Smooth muscle cell (in vitro differentiated cells): ENCODE measurements around the gene RASEF. TPM values are rescaled to one million over a fixed set of nuclear protein-coding genes. Genes with fewer than 3 reads are reported as not detected.
A peak's percentile ranks its signal among the peaks of the same experiment; 100 is the strongest.

ENCODE experiments used
- DNase-seq: peaks from one replicate; lab custom pipeline; 2025; ENCODE audit not compliant: unreplicated experiment; lab: John Stamatoyannopoulos, UW
- H2AFZ ChIP-seq: fragments of 200-600 bp; sonication (generic); 2 replicates; pipeline ENCODE4 v1.6.0; 2016; ENCODE audit warnings: antibody characterized with exemption, low read depth, mild to moderate bottlenecking
- H3F3A ChIP-seq: fragments of 200-600 bp; sonication (generic); 2 replicates; pipeline ENCODE4 v1.6.0; 2017; ENCODE audit warnings: antibody characterized with exemption, low read depth
- H3K27ac ChIP-seq: fragments of 200-600 bp; sonication (generic); 2 replicates; pipeline ENCODE4 v1.5.1; 2016; ENCODE audit warnings: low read depth, mild to moderate bottlenecking
- H3K27me3 ChIP-seq: fragments of 200-600 bp; sonication (generic); 2 replicates; pipeline ENCODE4 v1.6.1; 2016; ENCODE audit warnings: low read depth, mild to moderate bottlenecking
- H3K36me3 ChIP-seq: fragments of 200-600 bp; sonication (generic); 2 replicates; pipeline ENCODE4 v1.5.1; 2016; ENCODE audit warnings: low read depth
- H3K4me1 ChIP-seq: fragments of 200-600 bp; sonication (generic); 2 replicates; pipeline ENCODE4 v1.5.1; 2016; ENCODE audit warnings: low read depth
- H3K4me2 ChIP-seq: fragments of 200-600 bp; sonication (generic); 2 replicates; pipeline ENCODE4 v1.6.0; 2016; ENCODE audit warnings: mild to moderate bottlenecking
- H3K4me3 ChIP-seq: fragments of 200-600 bp; sonication (generic); 2 replicates; pipeline ENCODE4 v1.5.1; 2016; ENCODE audit warnings: mild to moderate bottlenecking
- H3K79me2 ChIP-seq: fragments of 200-600 bp; sonication (generic); 2 replicates; pipeline ENCODE4 v1.6.0; 2016; ENCODE audit warnings: low read depth, mild to moderate bottlenecking
- H3K9ac ChIP-seq: fragments of 200-600 bp; sonication (generic); 2 replicates; pipeline ENCODE4 v1.6.0; 2016; ENCODE audit warnings: low read depth
- H3K9me3 ChIP-seq: fragments of 200-600 bp; sonication (generic); replicated peaks from 2 replicates; pipeline ENCODE4 v1.5.1; 2016; ENCODE audit warnings: low read depth
- H4K20me1 ChIP-seq: fragments of 200-600 bp; sonication (generic); 2 replicates; pipeline ENCODE4 v1.6.0; 2016; ENCODE audit warnings: low read depth
- CTCF ChIP-seq: fragments of 200-600 bp; sonication (generic); IDR thresholded peaks from 2 replicates; pipeline ENCODE4 v1.5.1; 2017; ENCODE audit warnings: borderline replicate concordance, mild to moderate bottlenecking, antibody characterized with exemption; ENCODE audit not compliant: insufficient read depth, poor library complexity, severe bottlenecking
- WGBS: methylation state at CpG from one replicate; pipeline ENCODE4 v1.1.7; 2016; ENCODE audit warnings: low lambda C conversion rate; 5-methylcytosine and 5-hydroxymethylcytosine counted together
- polyA plus RNA-seq: library from polyadenylated mRNA; unstranded; fragments of >200 nt; fragmentation: Nextera tagmentation; extraction: Ambion mirVana; gene quantifications from 2 replicates; pipeline ENCODE4 v1.2.1, GENCODE V29; 2016
- total RNA-seq: library from RNA; depleted of rRNA; stranded (reverse); fragments of >200 nt; gene quantifications from 2 replicates; pipeline ENCODE4 v1.2.3, GENCODE V29; 2014

Gene RASEF
- total and polyA plus RNA-seq, 2 experiments from 2014 or later: 0.11 to 1.7 TPM

DNA sequence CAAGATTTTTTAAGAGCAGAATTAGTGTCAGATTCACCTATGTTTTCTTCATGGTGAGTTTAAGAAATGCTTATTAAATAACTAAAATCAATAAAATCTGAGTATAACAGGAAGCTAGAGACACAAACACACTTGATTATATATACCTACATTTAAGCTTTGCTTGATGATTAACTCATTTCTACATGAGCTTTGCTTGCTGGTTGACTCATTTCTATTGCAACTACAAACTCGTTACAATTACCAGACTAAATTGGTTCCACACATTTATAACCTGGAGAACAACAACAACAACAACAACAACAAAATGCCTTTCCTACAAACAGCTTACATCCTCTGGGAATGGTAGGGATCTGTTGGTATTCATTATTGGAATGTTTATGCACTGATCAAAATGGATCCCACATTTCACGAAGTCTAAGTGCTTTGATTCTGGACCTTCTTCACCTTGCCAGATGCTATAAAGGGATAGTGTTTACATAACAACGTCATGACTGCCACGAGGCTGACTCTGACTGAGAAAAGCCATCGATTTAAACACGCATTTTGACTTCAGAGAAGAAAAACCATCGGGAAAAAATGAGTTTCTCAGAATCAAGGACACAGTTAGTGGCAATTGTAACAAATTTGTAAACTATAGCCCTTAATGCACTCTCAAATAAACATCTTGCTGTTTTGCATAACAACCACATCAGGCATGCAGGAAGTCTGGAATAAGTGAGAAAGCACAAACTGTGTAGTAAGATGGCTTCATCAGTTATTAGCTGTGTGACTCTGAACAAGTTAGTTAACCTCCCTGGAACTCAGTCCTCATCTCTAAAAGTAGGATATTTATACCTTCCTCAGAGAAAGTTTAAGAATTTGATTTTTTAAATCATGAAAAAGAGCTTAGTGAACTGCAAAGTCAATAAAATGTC lies 49.8 kb downstream of the RASEF start:
- Histone ChIP-seq H3K4me1 (peaks cover 7% of the 10 kb centered on the region), H3K27ac (peak overlapping the region; percentile 98), H3K79me2 (no peaks in the 10 kb centered on the region), H3K4me3 (no peak overlapping the region), H3K36me3 (no peaks in the 10 kb centered on the region), H3K27me3 (no peaks in the 10 kb centered on the region), H4K20me1 (no peaks in the 10 kb centered on the region), H3F3A (peaks cover 17% of the 10 kb centered on the region), H3K4me2 (peak overlapping the region; percentile 71), H3K9ac (peak overlapping the region; percentile 86), H2AFZ (peak overlapping the region; percentile 19), H3K9me3 (no peaks in the 10 kb centered on the region)
- DNase-seq: no peak
- WGBS: 14% methylated on average over 7 of the region's 7 CpGs
- no peak for TF ChIP-seq CTCF

DNA sequence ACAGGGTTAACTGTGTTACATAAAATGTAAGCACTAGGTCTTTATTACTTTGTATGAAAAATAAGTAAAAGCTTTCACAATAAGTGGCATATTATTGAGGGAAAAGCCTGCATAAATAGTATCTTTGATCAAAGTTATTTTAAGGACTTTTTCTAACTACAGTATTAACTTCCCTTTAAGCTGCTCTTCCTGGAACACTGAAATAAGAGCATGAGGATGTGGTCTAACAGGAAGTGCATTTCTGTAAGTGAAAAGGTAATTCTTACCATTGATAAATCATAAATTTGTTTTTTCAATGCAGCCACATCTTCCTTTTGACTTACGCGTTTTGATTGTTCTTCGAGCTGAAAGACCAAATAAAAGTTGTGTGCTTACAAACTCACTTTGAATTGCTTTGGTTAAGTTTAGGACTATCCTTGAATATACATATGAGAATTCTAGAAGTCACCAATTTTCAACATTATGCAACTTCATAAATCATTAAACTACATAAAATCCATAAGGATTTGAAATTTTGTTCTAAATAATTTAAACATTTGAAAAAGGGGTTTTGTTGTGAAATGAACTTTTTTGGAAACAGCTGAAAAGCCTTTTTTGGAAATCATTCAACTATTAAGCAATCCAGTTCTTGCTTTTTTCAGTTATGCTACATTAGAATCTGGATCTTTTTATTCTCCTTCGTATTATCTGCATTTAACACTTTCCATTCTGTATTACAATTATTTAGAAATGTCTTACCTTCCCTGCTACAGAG lies 50.6 kb downstream of the RASEF start:
- H3K4me2 ChIP-seq: peak overlapping the region; percentile 71
- no peak for TF ChIP-seq CTCF
- peaks cover 17% of the 10 kb centered on the region for H3F3A ChIP-seq
- WGBS: 76% methylated on average over 4 of the region's 4 CpGs
- H3K79me2 ChIP-seq: no peaks in the 10 kb centered on the region
- H3K27me3 ChIP-seq: no peaks in the 10 kb centered on the region
- peaks cover 7% of the 10 kb centered on the region for H3K4me1 ChIP-seq
- H4K20me1 ChIP-seq: no peaks in the 10 kb centered on the region
- H3K9ac ChIP-seq: peak overlapping the region; percentile 86
- no peaks in the 10 kb centered on the region for H3K9me3 ChIP-seq
- H3K36me3 ChIP-seq: no peaks in the 10 kb centered on the region
- peak overlapping the region; percentile 45 for H2AFZ ChIP-seq
- peak overlapping the region; percentile 98 for H3K27ac ChIP-seq
- no peak overlapping the region for H3K4me3 ChIP-seq
- DNase-seq: no peak

DNA sequence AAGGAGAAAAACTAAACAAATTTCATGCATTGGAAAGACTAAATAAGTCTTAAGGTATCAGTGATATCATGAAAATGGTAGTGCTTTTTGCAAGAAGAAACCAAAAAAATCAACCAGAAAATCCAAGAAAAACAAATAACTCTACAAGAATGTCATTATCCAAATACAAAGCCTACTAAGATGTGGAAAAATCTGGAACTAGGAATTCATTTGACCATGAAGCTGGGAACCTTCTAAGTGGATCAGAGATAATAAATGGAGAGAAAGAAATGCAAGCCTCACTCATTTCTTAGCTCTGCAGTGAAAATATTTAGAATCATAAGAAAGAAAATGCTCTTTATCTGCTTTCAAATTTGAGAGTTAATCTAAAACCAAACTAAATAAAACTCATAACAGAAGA lies 51.3 kb downstream of the RASEF start:
- H3K4me2 ChIP-seq: peak overlapping the region; percentile 31
- no peaks in the 10 kb centered on the region for H3K79me2 ChIP-seq
- no peak overlapping the region for H3K9ac ChIP-seq
- peaks cover 7% of the 10 kb centered on the region for H3K4me1 ChIP-seq
- H3K4me3 ChIP-seq: no peak overlapping the region
- no peaks in the 10 kb centered on the region for H4K20me1 ChIP-seq
- H3F3A ChIP-seq: peaks cover 17% of the 10 kb centered on the region
- H2AFZ ChIP-seq: peak overlapping the region; percentile 45
- DNase-seq: no peak
- H3K9me3 ChIP-seq: no peaks in the 10 kb centered on the region
- no peaks in the 10 kb centered on the region for H3K36me3 ChIP-seq
- no peak for TF ChIP-seq CTCF
- peak overlapping the region; percentile 98 for H3K27ac ChIP-seq
- H3K27me3 ChIP-seq: no peaks in the 10 kb centered on the region
